SHP77 treated with DMSO at 0.1 percent for 48 hours (cell line): ENCODE results near the gene FDPS.
"Not testable (repeated sequence)": the region's sequence is repeated elsewhere in the genome, so short reads cannot be mapped to it uniquely, and the experiment has no call there.

Experiments used
- DNase-seq: peaks from one replicate; lab custom pipeline; 2025; lab: John Stamatoyannopoulos, UW

Gene FDPS

DNA sequence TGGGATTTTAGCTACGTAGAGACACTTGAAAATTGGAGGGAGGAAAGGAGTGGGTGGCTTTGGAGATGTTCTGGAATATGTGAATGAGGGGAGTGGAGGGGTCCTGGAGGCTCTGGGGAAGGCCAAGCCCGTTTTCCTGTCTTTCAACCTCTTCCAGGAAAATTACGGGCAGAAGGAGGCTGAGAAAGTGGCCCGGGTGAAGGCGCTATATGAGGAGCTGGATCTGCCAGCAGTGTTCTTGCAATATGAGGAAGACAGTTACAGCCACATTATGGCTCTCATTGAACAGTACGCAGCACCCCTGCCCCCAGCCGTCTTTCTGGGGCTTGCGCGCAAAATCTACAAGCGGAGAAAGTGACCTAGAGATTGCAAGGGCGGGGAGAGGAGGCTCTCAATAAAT lies 11.6 kb downstream of the FDPS start:
- DNase-seq, result no peak

DNA sequence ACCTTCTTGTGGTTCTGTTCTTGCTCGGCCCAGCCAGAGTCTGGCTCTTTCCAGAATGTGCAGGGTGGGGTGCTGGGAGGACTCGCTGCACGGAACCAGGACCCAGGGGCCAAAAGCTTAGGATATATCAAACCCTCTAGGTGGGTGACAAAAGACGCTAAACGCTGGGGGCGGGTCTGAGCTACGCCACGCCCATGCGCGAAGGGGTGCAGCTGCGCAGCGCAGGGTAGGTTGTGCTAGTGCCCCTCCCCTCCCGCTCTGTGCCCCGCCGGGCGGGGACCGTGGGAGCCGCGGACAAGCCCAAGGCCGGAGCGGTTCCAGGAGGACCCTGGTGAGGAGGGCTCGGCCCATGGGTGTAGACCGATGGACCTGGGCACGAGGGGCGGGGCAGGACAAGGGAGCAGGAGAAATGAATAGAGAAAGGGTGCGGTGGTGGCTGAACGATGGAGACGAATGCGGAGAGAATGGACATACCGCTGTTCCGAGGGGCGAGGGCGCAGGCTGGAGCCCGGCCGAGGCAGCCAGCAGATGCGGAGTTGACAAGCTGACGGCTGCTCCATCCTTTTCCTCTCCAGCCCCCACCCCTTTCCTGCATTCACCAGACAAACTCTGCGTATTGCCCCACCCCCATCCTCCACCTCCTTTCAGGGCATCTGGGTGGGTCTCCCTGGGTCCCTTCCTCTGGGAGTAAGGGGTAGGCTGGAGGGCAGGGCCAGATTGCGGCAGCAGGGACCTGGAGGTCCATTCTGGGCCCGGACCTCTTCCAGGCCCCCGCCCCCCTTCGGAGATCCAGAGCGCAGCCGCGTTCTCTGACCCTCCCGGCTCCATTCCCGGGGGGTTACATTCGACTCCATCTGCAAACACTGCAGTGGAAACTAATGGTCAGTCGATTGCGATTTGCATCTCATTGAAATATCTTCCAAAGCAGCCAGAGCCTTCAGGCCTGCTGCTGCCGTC lies 12.3 kb downstream of the FDPS start, which contains the start of gene RUSC1:
Gene RUSC1 (plus strand): TSS at position 234 of the 957 bp plus-strand sequence. CDS start 880 bp downstream, outside the sequence.
- DNase-seq, result peak; percentile 85

DNA sequence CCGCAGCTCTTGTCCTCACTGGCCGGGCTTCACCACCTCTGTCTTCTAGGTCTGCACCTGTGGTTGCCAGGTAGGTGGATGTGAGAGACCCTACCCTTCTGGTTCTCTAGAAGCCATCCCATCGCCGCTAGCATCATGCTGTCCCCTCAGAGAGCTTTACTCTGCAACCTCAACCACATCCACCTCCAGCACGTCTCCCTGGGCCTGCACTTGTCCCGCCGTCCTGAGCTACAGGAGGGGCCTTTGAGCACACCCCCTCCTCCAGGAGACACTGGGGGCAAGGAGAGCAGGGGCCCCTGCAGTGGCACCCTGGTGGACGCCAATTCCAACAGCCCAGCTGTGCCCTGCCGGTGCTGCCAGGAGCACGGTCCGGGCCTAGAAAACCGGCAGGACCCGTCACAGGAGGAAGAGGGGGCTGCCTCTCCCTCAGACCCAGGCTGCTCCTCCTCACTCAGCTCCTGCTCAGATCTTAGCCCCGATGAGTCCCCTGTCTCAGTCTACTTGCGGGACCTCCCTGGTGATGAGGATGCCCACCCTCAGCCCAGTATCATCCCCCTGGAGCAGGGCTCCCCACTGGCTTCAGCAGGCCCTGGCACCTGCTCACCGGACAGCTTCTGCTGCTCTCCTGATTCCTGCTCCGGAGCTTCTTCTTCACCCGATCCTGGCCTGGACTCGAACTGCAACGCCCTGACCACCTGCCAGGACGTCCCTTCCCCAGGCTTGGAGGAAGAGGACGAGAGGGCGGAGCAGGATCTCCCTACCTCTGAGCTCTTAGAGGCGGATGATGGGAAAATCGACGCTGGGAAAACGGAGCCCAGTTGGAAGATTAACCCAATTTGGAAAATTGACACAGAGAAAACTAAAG lies 13.2 kb downstream of the FDPS start:
- peak; percentile 49 for DNase-seq

DNA sequence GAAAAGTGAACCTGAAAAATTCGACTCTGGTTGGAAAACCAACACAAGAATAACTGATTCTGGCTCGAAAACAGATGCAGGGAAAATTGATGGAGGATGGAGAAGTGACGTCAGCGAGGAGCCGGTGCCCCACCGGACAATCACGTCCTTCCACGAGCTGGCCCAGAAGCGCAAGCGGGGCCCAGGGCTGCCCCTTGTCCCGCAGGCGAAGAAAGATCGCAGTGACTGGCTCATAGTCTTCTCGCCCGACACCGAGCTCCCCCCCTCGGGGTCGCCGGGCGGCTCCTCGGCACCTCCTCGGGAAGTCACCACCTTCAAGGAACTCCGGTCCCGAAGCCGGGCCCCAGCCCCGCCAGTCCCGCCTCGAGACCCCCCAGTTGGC lies 13.9 kb downstream of the FDPS start:
- no peak for DNase-seq

DNA sequence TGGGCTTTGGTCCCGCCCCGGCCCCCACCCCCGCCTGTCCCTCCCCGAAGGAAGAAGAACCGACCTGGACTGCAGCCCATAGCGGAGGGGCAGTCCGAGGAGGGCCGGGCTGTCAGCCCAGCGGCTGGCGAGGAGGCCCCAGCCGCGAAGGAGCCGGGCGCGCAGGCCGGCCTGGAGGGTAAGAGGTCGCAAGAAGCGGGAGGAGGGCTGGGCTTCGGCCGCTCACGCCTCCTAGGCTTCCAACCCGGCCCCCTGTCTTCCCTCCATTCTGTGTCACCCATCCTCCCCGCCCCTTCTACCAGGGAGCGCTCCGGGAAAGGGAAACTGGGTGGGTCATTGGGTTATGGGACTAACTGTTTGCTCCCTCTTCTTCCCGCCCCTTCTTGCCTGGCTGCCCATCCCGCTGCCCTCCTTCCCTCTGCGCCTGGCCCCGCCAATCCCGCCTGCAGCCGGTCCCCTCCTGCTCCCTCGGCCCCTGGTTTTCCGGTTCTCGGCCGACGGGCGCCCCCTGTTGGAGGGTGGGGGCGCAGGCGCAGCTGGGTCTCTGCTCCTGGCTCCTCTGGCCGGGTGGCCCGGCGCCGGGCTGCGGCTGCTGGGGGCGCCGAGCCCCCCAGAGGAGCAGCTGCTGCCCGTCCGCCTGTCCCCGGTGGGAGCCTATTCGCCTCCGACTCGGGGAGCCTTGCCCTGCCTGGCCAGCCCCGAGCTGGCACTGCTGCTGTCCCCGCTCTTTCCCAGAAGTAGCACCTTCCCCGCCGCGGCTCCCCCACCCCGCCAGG lies 14.5 kb downstream of the FDPS start:
- DNase-seq, result peak; percentile 93

DNA sequence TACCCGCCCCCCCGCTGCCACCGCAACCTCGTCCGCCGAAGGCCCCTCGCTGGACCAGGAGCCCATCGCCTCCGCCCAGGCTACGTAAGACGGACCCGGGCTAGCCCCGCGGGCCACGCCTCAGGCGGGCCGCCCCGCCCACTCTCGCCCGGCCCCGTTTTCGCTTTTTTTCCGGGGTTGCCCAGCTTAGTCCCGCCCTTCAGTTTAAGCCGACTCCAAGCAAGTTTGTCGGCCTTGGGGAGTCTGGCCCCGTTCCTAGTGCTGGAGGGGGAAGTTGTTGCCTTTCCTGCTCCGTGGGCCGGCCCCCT lies 15.0 kb downstream of the FDPS start:
- peak; percentile 50 for DNase-seq

DNA sequence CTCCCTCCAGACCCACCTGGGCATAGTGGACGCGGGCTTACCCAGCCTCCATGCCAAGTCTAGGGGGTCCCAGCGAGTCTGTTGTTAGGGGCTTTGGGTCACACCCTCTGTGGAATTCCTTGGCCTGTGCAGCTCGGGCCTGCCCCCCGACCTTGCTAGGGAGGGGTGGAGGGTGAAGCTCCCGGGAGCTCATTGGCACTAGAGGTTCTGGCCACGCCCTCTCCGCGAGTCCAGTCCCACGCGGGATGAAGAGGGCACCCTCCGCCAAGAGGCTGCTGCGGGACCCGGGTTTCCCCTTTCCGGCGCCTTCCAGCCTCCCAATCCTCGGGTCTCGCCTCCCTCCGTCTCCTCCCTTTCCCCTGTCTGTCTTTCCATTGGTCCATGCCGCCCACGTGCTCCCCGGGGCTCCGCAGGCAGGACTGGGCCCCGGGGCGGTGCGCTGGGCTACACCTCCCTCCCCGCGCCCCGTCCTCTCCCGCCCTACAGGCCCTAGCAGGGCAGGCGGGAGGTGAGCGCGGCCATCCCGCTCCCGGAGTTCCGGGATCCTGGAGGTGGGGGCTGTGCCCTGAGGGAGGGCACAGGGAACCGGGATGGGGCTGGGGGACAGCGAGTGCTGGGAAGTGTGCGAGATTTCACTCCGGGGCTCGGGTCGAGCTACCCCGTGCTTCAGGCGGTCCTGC lies 15.5 kb downstream of the FDPS start:
- DNase-seq, result peak; percentile 99

DNA sequence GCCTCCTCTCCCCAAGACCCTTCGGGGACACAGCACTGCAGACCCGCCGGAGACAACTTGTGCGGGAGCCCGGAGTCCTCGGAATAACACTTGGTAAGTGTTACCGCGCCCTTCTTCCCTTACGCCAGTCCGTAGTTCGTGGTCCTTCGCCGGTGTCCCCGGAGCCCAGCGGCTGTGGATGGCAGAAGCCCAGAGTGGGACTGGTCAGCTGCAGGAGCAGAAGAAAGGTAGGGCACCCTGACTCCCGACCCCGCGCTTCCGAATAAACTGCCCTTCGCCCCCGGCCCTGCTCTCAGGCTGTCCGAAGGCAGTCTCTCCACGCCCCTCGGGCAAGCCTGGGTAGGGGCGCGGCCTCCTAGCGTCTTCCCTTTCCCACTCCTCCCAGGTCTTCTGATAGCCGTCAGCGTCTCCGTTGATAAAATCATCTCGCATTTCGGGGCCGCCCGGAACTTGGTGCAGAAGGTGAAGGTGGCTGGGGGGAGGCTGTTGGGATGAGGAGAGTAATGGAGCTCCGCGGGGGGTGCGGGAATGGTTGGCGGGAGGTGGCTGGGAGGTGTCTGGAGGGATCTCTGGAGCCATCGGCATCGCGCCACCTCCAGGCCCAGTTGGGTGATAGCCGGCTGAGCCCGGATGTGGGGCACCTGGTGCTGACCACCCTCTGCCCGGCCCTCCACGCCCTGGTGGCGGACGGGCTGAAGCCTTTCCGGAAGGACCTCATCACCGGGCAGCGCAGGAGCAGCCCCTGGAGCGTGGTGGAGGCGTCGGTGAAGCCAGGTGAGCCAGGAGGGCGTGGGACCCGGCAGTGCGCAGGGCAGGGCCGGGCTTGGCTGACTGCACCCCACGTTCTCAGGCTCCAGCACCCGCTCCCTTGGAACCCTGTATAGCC lies 16.3 kb downstream of the FDPS start:
- peak; percentile 70 for DNase-seq

DNA sequence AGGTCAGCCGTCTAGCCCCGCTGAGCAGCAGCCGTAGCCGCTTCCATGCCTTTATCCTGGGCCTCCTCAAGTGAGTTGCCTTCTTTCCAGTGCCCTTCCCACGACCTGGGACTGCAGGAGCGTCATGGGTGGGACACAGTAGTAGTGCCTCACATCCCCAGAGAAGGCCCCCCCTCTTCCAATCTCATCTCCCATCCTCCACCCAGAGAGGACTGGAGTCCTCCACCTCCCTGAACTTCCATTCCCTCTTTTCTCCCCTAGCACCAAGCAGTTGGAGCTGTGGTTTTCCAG lies 16.9 kb downstream of the FDPS start:
- no peak for DNase-seq

DNA sequence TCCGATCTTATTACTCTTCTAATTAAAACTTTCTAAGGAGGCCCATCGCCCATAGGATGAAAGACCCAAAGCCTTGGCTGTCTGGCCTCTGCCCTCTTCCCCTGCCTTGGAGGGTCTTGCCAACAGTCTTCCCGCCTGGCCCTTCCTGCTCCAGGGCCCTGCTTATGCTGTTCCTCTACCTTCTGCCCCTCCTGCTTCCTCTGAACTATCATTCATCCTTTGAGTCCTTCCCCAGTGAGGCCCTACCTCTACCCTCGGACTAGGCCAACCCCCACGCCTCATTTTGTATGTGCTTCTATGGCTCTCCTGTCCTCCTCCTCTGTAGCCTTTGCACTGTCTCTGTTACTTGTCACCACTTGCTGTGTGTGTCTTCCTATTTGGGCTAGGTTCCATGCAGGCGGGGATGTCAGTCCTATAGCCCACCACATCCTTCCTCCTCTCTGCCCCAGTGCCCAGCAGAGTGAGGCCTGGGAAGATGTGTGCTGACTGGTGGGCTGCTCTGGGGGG lies 17.4 kb downstream of the FDPS start:
- no peak for DNase-seq

DNA sequence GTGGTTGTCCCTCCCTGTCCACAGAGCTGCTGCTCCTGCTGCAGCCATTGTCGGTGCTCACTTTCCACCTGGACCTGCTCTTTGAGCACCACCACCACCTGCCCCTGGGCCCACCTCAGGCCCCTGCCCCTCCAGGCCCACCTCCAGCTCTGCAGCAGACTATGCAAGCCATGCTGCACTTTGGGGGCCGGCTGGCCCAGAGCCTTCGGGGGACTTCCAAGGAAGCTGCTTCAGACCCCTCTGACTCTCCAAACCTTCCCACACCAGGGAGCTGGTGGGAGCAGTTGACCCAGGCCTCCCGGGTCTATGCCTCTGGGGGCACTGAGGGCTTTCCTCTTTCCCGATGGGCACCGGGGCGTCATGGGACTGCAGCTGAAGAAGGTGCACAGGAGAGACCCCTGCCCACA lies 18.0 kb downstream of the FDPS start:
- no peak for DNase-seq

DNA sequence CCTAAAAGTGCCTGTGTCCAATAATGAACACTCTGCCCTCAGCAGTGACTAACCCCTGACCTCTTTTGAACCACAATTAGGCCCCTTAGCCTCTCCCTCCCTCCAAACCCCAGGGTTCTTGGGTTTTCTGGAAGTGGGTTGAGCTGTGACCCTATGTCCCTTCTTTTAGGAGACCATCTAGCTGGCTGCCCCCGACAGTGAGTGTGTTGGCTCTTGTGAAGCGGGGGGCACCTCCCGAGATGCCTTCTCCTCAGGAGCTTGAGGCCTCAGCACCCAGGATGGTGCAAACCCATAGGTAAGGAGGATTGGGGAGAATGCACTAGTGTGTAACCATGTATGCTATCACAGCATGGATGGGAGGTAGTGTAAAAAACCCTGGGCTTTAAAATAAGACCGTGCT lies 19.3 kb downstream of the FDPS start:
- no peak for DNase-seq

DNA sequence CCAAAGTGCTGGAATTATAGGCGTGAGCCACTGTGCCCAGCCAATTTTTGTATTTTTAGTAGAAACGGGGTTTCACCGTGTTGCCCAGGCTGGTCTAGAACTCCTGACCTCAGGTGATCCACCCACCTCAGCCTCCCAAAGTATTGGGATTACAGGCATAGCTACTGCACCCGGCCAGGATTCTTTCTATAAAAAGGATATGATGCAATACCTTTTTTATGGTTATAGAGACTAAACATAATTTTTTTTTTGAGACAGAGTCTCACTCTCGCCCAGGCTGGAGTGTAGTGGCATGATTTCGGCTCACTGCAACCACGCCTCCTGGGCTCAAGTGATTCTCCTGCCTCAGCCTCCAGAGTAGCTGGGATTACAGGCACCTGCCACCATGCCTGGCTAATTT lies 20.2 kb downstream of the FDPS start:
- DNase-seq, result not testable (repeated sequence)

DNA sequence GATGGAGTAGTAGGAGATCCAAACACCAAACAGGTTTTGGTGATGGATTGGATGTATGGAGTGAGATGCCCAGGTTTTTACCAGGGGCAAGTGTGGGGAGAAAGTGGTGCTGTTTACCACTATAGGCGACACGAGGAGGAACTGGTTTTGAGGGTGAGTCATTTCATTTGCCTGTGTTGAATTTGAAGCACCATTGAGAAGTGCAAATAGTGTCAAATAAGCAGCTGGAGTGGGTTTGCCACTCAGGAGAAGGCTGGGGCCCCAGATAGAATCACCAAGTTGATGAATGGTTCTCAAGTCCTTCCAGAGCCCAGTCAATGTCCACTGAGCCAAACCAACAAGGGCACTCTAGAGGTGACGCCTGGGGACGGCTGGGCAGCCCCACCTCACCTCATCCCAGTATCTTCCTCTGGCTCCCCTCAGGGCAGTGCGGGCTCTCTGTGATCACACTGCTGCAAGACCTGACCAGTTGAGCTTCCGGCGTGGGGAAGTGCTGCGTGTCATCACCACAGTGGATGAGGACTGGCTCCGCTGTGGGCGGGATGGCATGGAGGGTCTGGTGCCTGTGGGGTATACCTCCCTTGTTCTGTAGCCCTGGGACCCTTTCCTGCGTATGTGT lies 21.4 kb downstream of the FDPS start:
- no peak for DNase-seq

DNA sequence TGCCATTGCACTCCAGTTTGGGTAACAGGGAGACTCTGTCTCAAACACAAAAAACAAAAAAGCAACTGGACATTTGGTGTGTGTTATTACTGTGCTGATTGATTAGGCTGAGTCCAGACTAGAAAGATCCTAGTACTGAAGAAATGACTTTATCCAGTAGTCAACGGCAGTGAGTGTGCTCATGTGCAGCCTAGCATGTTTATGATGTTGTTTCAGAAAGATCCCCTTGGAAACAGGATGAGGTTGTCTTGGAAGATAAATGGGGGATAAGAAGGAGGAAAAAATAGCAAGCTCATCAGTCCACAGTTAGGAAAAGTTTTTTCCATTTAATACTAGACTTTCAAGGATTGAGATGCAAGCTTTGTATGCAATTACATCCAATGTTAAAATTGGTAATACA lies 26.3 kb downstream of the FDPS start:
- no peak for DNase-seq

DNA sequence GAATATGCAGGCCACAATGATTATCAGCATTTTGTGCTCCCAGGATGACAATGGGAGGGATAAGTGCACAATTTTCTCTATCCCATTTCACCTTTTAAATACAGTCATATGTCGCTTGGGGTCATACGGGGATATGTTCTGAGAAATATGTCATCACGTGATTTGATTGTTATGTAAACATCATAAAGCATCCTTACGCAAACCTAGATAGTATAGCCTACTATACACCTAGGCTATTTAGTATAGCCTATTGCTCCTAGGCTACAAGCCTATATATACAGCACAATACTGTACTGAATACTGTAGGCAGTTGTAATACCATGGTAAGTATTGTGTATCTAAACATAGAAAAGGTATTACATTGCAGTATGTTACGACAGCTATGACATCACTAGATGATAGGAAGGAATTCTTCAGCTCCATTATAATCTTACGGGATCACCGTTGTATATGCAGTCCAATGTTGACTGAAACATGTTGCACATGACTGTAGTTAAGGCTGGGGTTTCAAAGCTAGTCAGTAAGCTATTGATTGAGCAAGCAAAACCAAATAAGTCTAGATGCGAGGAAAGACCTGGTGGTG lies 30.9 kb downstream of the FDPS start:
- no peak for DNase-seq

DNA sequence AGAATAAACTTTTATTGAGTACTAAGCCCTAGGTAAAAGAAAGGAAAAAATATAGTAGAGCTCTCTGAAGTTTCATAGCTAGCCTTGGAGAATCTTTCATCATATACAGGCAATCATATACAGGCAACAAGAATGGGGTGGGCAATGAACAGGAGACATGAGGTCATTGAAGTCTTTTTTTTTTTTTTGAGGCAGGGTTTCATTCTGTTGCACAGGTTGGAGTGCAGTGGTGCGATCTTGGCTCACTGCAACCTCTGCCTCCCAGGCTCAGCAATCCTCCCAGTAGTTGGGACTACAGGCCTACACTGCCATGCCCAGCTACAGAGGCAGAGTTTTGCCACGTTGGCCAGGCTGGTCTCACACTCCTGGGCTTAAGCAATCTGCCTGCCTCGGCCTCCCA lies 34.2 kb downstream of the FDPS start:
- DNase-seq, result no peak

DNA sequence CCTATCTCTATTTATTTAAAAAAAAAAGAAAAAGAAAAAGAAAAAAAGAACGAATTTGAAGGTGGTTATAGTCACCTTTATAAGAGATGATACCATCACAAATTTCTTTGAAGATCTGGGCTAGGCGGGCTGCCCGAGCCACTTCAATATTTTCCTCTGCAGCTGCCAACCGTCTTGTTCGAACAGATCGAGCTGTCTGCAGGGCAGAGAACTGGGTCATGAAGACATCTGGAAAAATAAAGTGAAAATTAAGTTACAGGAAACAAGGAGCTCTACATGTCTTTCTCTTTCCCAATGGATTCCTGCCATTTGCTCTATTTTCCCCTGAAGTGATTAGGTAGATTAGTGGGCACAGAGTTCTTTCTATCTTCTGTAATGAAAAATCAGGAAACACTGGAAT lies 44.0 kb downstream of the FDPS start:
- no peak for DNase-seq

DNA sequence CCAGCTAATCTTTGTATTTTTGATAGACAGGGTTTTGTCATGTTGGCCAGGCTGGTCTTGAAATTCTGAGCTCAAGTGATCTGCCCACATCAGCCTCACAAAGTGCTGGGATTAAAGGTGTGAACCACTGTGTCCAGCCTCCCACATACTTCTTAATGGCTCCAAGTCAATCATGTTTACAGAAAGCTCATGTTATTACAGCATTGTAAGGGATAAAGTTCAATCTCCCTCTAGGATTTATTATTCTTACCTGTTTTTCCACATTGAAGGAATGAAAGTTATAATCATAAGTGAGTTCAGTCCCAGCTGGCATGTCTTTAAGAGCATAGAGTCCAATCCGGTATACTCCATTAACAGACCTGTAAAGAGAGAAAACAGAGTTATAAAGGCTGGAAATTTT lies 51.4 kb downstream of the FDPS start:
- DNase-seq, result no peak
